Colonic mucosa (tissue), 4 donors: ENCODE data around the gene KRTAP4-9. TPM values are rescaled to one million over a fixed set of nuclear protein-coding genes. Genes with fewer than 3 reads are reported as not detected.
"Not testable (repeated sequence)": the region's sequence is repeated elsewhere in the genome, so short reads cannot be mapped to it uniquely, and the experiment has no call there.

Experiments used
- DNase-seq: peaks from one replicate; pipeline ENCODE4 v3.0.0-alpha.2; 2020
- H3K27ac ChIP-seq: fragments of 200-600 bp; one replicate; pipeline ENCODE4 v1.8.0; 2021
- H3K27me3 ChIP-seq: fragments of 200-600 bp; one replicate; pipeline ENCODE4 v1.8.0; 2021
- H3K36me3 ChIP-seq: fragments of 200-600 bp; one replicate; pipeline ENCODE4 v1.8.0; 2021
- H3K4me1 ChIP-seq: fragments of 200-600 bp; one replicate; pipeline ENCODE4 v1.8.0; 2021; ENCODE audit warnings: mild to moderate bottlenecking
- H3K4me3 ChIP-seq: fragments of 200-600 bp; one replicate; pipeline ENCODE4 v1.8.0; 2021
- H3K9ac ChIP-seq, 2 donors: one replicate each; pipeline ENCODE4 v1.7.0; 2013; ENCODE audit warnings: control low read depth in 2 of 2, low read depth in 2 of 2, low read length in 2 of 2
- H3K9me3 ChIP-seq: fragments of 200-600 bp; one replicate; pipeline ENCODE4 v1.8.0; 2021
- CTCF ChIP-seq: fragments of 200-600 bp; IDR thresholded peaks from one replicate; pipeline ENCODE4 v1.8.0; 2022; ENCODE audit warnings: antibody characterized with exemption, mild to moderate bottlenecking
- intact Hi-C: fragments of 100-400 bp; cut with DNase I; formaldehyde crosslinking; loops from one replicate; pipeline ENCODE4 v1.14.1; 2022
- total RNA-seq, 2 donors: library from RNA; stranded (reverse); fragmentation: NEBNext Ultra II Directional in 1 of 2; extraction: Animal tissue kit (Norgen Biotek cat#: 25700) in 1 of 2; gene quantifications; one replicate each; pipeline ENCODE4 v1.2.1, GENCODE V29; 2021
- donor health status: healthy.
- donor health status: DM: no; HTN: no; CAD: no.
- donor health status: DM: no; HTN: no; CAD: no.

Gene KRTAP4-9
- total RNA-seq, 2 donors from 2014 or later, result not detected

GRCh38 chr17:41107941-41108450 is 2.8 kb downstream of the KRTAP4-9 start:
- no peaks in the 10 kb centered on the region for H3K36me3 ChIP-seq
- DNase-seq, result no peak
- H3K9me3 ChIP-seq, result no peaks in the 10 kb centered on the region
- no peak overlapping the region for H3K4me3 ChIP-seq
- no peak for TF ChIP-seq CTCF
- H3K27ac ChIP-seq, result no peak overlapping the region
- intact Hi-C loops, result no loop called here
- no peaks in the 10 kb centered on the region for H3K27me3 ChIP-seq
- H3K9ac ChIP-seq, result no peak overlapping the region
- H3K4me1 ChIP-seq, result no peaks in the 10 kb centered on the region

GRCh38 chr17:41108728-41109386 is 3.7 kb downstream of the KRTAP4-9 start:
- H3K9me3 ChIP-seq, intact Hi-C loops, H3K27ac ChIP-seq, H3K36me3 ChIP-seq, H3K9ac ChIP-seq, H3K4me3 ChIP-seq, H3K27me3 ChIP-seq, H3K4me1 ChIP-seq, DNase-seq: not testable (repeated sequence)

- Histone ChIP-seq H3K4me3 (no peak overlapping the region), H3K27ac (no peak overlapping the region), H3K9ac (no peak overlapping the region), H3K9me3 (no peaks in the 10 kb centered on the region), H3K27me3 (no peaks in the 10 kb centered on the region), H3K4me1 (no peaks in the 10 kb centered on the region), H3K36me3 (no peaks in the 10 kb centered on the region)
- no peak for TF ChIP-seq CTCF
- intact Hi-C loops, result no loop called here
- no peak for DNase-seq
These were observed 6.1 kb downstream of the KRTAP4-9 start for GRCh38 chr17:41111151-41111885.

- no peak for DNase-seq
- Histone ChIP-seq H3K27ac (no peak overlapping the region), H3K36me3 (no peaks in the 10 kb centered on the region), H3K4me1 (no peaks in the 10 kb centered on the region), H3K27me3 (no peaks in the 10 kb centered on the region), H3K4me3 (no peak overlapping the region), H3K9ac (no peak overlapping the region), H3K9me3 (no peaks in the 10 kb centered on the region)
- intact Hi-C loops, result no loop called here
- no peak for TF ChIP-seq CTCF
These were observed 11.1 kb downstream of the KRTAP4-9 start for GRCh38 chr17:41116297-41116696.

- H3K27me3 ChIP-seq, H3K4me1 ChIP-seq, H3K9me3 ChIP-seq, intact Hi-C loops, H3K27ac ChIP-seq, H3K4me3 ChIP-seq, H3K9ac ChIP-seq, H3K36me3 ChIP-seq, DNase-seq: not testable (repeated sequence)
These were observed 12.7 kb downstream of the KRTAP4-9 start, which contains the start of gene KRTAP4-11 for GRCh38 chr17:41117846-41118386. Gene KRTAP4-11, minus strand, starts transcription at chr17:41118373. Its CDS starts 58 bp downstream, at chr17:41118315.

- intact Hi-C loops, result no loop called here
- no peak overlapping the region for H3K9ac ChIP-seq
These were observed 13.5 kb downstream of the KRTAP4-9 start for GRCh38 chr17:41118721-41119120.

GRCh38 chr17:41119696-41120690 is 14.8 kb downstream of the KRTAP4-9 start:
- H3K4me3 ChIP-seq, intact Hi-C loops, H3K27me3 ChIP-seq, H3K27ac ChIP-seq, DNase-seq, H3K9ac ChIP-seq, H3K4me1 ChIP-seq, H3K9me3 ChIP-seq, H3K36me3 ChIP-seq: not testable (repeated sequence)

More at GRCh38 chr17:41118721-41119120, 13.5 kb downstream of the KRTAP4-9 start:
- Histone ChIP-seq H3K27me3 (no peaks in the 10 kb centered on the region), H3K4me1 (no peaks in the 10 kb centered on the region), H3K36me3 (no peaks in the 10 kb centered on the region), H3K27ac (no peak overlapping the region), H3K9me3 (no peaks in the 10 kb centered on the region), H3K4me3 (no peak overlapping the region)
- no peak for TF ChIP-seq CTCF
- no peak for DNase-seq
